Suprapubic skin (tissue), 4 donors: ENCODE results near the gene TPRG1L.

Source experiments
- CTCF ChIP-seq, 2 donors: fragments of 200-600 bp in 1 of 2; fragments of 450-650 bp in 1 of 2; sonication (generic) in 1 of 2; IDR thresholded peaks; one replicate each; pipeline ENCODE4 v1.5.1; 2016 to 2019; ENCODE audit warnings: antibody characterized with exemption in 2 of 2, mild to moderate bottlenecking in 1 of 2, moderate library complexity in 1 of 2
- EP300 ChIP-seq: sonication (generic); formaldehyde crosslinking; IDR thresholded peaks from one replicate; pipeline ENCODE4 v1.6.1; 2017; ENCODE audit warnings: antibody characterized with exemption
- POLR2AphosphoS5 ChIP-seq, 3 donors: sonication (generic); formaldehyde crosslinking; IDR thresholded peaks; one replicate each; pipeline ENCODE4 v1.6.1; 2017; ENCODE audit warnings: antibody characterized with exemption in 3 of 3

- no peak for TF ChIP-seq POLR2AphosphoS5 (IDR thresholded peaks at IDR 0.05)
- TF ChIP-seq CTCF (IDR thresholded peaks at IDR 0.05) = no peak
- TF ChIP-seq EP300 = no peak
Measured at GRCh38 chr1:3586986-3587759, 37.6 kb upstream of the TPRG1L start.
